PFSK-1 (cell line): Measurements from ENCODE around the gene NMNAT3.

Experiments
- FOXP2 ChIP-seq: optimal IDR thresholded peaks from 2 replicates; pipeline ENCODE3; 2011; ENCODE audit warnings: borderline replicate concordance, control low read depth, inconsistent platforms; ENCODE audit not compliant: insufficient read depth; ENCODE audit errors: extremely low read length, extremely low read depth
- POLR2AphosphoS5 ChIP-seq: IDR thresholded peaks from 2 replicates; pipeline ENCODE4 v1.6.1; 2012; ENCODE audit warnings: low read depth, mild to moderate bottlenecking, control low read depth, low read length, moderate library complexity
- REST ChIP-seq, 2 experiments: IDR thresholded peaks; 2 replicates each; pipeline versions ENCODE4 v1.6.1 to v1.8.0; 2011 to 2012; ENCODE audit warnings: low read depth in 2 of 2, low read length in 2 of 2, control low read depth in 1 of 2, inconsistent platforms in 1 of 2, mild to moderate bottlenecking in 1 of 2, moderate library complexity in 1 of 2; ENCODE audit not compliant: insufficient read depth in 1 of 2
- SIN3A ChIP-seq: IDR thresholded peaks from 2 replicates; pipeline ENCODE4 v1.6.1; 2012; ENCODE audit warnings: mild to moderate bottlenecking, low read length, moderate library complexity, borderline replicate concordance; ENCODE audit not compliant: insufficient read depth
- TAF1 ChIP-seq: IDR thresholded peaks from 2 replicates; pipeline ENCODE4 v1.6.1; 2012; ENCODE audit warnings: low read length, control low read depth, borderline replicate concordance; ENCODE audit not compliant: insufficient read depth

DNA sequence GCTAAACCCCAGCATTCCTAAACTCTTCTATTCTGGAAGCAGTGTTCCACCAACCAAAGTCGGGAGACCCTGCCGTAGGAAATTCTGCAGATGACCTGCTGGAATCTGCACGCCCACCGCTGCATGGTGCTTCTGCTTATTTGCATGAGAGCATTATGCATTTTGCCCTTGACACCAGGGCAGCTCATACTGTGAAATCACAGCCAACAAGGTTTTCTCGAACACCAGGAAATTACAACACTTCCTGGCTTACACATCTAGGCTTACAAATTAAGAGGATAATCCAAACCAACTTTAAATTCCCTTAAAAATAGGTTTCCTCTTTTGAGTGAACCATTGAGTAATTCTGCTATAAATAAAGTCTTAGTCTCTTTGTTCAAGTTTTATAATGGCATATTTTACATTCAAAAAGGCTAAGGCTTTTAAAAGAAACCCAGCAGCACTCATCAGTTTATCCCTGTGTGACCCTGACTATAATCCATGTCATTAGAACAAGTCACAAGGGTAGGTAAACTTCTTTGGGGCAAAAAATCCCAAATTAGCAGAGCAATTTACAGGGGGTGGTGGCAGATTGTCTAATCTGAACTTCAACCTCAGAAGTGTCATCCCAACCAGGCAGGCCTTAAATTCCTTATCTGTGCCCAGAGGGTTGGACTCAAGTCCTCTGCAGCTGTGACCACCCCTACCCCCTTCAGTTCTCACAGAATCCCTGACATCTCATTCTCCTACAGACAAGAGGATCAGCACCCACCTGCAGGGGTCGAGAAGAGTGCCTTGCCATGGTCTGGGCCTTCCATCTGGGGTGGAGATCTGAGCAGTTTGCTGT, 104.7 kb downstream of the NMNAT3 start:
- no peak for TF ChIP-seq REST (IDR thresholded peaks at IDR 0.05; ENCODE audit: insufficient read depth in 1 of 2, low read depth in 2 of 2, low read length in 2 of 2)
- no peak for TF ChIP-seq TAF1
- no peak for TF ChIP-seq POLR2AphosphoS5
- no peak for TF ChIP-seq FOXP2
- no peak for TF ChIP-seq SIN3A
